ENCODE results near the gene FRMD3. TPM values are rescaled to one million over a fixed set of nuclear protein-coding genes. Genes with fewer than 3 reads are reported as not detected.

The FRMD3 gene
- total and polyA plus RNA-seq, 8 donors = 1.0 to 3.7 (median 2.3) TPM

GRCh38 chr9:83355024-83355444 is 183.2 kb downstream of the FRMD3 start:
- Histone ChIP-seq H3K4me3 (no peak overlapping the region), H3K9me3 (no peaks in the 10 kb centered on the region), H3K27me3 (no peaks in the 10 kb centered on the region), H3K27ac (no peak overlapping the region), H3K4me1 (no peaks in the 10 kb centered on the region), H3K36me3 (no peaks in the 10 kb centered on the region)
- peak; percentile 31 for ATAC-seq
- peak in 1 of 4 donors; percentile 12 for DNase-seq
- no peak for TF ChIP-seq CTCF (IDR thresholded peaks at IDR 0.05)
- intact Hi-C loops (cut with DNase I) = no loop called here

GRCh38 chr9:83349031-83349430 is 189.2 kb downstream of the FRMD3 start:
- ATAC-seq (no peak), DNase-seq (no peak)
- H3K27me3 ChIP-seq = no peaks in the 10 kb centered on the region
- H3K27ac ChIP-seq = no peak overlapping the region
- no peaks in the 10 kb centered on the region for H3K36me3 ChIP-seq
- TF ChIP-seq CTCF (IDR thresholded peaks at IDR 0.05) = no peak
- no peaks in the 10 kb centered on the region for H3K9me3 ChIP-seq
- intact Hi-C loops (cut with DNase I) = no loop called here
- H3K4me3 ChIP-seq = no peak overlapping the region
- no peaks in the 10 kb centered on the region for H3K4me1 ChIP-seq

GRCh38 chr9:83346655-83347420 is 191.4 kb downstream of the FRMD3 start:
- H3K9me3 ChIP-seq = no peaks in the 10 kb centered on the region
- ATAC-seq (no peak), DNase-seq (no peak)
- no peak overlapping the region for H3K27ac ChIP-seq
- no peaks in the 10 kb centered on the region for H3K4me1 ChIP-seq
- H3K36me3 ChIP-seq = no peaks in the 10 kb centered on the region
- intact Hi-C loops (cut with DNase I) = no loop called here
- TF ChIP-seq CTCF (IDR thresholded peaks at IDR 0.05) = no peak
- no peaks in the 10 kb centered on the region for H3K27me3 ChIP-seq
- no peak overlapping the region for H3K4me3 ChIP-seq

GRCh38 chr9:83343366-83343999 is 194.7 kb downstream of the FRMD3 start:
- Histone ChIP-seq H3K4me3 (no peak overlapping the region), H3K9me3 (no peaks in the 10 kb centered on the region), H3K36me3 (no peaks in the 10 kb centered on the region), H3K27ac (no peak overlapping the region), H3K4me1 (no peaks in the 10 kb centered on the region), H3K27me3 (no peaks in the 10 kb centered on the region)
- ATAC-seq (no peak), DNase-seq (no peak)
- no peak for TF ChIP-seq CTCF (IDR thresholded peaks at IDR 0.05)
- intact Hi-C loops (cut with DNase I) = no loop called here

- Histone ChIP-seq H3K36me3 (no peaks in the 10 kb centered on the region), H3K4me3 (no peak overlapping the region), H3K9me3 (no peaks in the 10 kb centered on the region), H3K27ac (no peak overlapping the region), H3K27me3 (no peaks in the 10 kb centered on the region), H3K4me1 (no peaks in the 10 kb centered on the region)
- intact Hi-C loops (cut with DNase I) = no loop called here
- no peak for TF ChIP-seq CTCF (IDR thresholded peaks at IDR 0.05)
- ATAC-seq (peak; percentile 43), DNase-seq (no peak)
Observed at GRCh38 chr9:83342731-83343130, 195.5 kb downstream of the FRMD3 start.

All from left lung (tissue), 10 donors.